Hypothalamus (tissue), 51 donors: ENCODE results near the gene NUDCD3.

Source experiments
- DNase-seq, 51 donors: peaks; one replicate each; lab custom pipeline; 2025; lab: John Stamatoyannopoulos, UW

NUDCD3 gene

DNA sequence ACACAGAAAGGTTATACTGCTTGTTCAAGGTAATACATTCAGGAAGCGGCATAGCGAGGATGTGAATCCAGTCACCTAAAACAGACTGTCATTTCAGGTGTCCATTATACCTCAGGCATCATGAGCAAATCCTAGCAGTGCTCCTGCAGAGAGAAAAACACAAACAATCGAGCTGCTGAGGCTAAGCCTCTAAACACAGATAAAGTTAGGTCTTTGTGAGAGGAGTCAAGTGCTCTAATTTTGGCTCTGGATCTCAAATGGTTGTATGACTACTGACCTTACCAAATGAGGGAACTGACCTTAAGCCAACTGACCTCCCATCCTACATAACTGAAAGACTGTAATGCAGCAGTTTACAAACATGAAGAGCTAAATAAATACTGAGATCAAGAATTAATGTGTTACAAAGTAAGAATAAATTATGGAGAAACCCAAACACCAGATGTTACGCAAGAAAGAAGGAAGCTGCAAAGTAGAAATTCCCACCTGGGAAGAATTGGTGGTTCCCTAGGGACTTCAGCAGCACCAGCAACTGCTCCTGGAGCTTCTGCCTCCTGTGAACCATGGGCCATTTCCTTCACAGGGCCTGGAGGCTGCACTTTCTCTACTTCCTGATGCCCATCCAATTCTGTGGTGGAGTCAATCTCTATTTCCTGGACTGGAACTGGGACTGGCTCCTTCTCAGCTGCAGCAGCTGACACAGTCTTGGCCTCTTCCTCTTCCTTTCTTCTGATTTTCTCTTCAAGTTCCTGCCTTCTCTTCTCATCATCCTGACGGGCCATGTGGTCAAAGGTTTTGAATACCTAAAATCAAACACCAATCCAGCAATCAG, 5.8 kb downstream of the NUDCD3 start:
- DNase-seq: no peak

DNA sequence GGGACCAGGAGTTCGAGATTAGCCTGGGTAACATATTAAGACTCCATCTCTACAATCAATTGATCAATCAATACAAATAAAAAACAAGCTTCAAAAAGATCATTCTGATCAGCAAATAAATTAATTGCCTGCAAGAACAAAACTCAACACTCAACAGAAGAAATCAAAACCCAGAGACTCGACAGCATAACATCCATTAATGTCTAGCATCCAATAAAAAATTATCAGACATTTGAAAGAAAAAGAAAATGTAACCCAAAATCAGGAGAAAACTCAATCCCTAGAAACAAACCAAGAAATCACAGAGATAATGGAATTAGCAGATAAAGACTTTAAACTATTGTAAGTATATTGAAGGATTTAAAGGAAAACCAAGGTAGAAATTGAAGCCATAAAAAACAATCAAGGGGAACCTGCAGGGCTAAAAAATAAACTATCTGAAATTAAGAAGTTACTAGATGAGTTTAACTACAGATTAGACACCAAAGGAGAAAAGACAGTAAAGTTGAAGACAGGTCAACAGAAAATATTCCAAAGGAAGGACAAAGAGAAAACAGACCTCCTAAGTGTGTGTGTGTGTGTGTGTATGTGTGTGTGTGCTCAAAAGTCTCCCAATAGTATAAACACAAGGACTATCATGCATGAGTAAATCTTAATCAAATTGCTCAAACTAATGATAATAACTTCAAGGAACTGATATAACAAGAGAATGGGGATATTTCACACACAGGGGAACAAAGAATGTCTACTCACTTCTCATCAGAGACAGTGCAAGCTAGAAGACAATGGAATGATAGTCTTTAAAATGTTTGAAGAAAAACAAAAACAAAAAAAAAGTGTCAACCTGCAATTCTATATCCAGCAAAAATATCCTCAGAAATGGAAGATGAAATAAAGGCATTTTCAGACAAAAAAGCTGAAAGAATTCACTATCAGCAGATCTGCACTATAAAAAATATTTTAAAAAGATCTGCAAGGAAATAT, 7.7 kb downstream of the NUDCD3 start:
- DNase-seq: no peak

DNA sequence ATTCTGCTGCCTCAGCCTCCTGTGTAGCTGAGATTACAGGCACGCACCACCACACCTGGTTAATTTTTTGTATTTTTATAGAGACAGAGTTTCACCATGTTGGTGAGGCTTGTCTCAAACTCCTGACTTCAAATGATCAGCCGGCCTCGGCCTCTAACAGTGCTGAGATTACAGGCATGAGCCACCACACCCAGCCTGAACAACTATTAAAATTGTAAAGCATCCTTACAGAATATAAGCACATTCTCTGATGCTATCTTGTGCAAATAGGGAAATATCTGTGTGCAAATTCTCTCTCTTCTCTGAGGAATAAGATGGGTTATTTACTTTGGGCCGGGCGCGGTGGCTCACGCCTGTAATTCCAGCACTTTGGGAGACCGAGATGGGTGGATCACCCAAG, 12.5 kb downstream of the NUDCD3 start:
- no peak for DNase-seq

DNA sequence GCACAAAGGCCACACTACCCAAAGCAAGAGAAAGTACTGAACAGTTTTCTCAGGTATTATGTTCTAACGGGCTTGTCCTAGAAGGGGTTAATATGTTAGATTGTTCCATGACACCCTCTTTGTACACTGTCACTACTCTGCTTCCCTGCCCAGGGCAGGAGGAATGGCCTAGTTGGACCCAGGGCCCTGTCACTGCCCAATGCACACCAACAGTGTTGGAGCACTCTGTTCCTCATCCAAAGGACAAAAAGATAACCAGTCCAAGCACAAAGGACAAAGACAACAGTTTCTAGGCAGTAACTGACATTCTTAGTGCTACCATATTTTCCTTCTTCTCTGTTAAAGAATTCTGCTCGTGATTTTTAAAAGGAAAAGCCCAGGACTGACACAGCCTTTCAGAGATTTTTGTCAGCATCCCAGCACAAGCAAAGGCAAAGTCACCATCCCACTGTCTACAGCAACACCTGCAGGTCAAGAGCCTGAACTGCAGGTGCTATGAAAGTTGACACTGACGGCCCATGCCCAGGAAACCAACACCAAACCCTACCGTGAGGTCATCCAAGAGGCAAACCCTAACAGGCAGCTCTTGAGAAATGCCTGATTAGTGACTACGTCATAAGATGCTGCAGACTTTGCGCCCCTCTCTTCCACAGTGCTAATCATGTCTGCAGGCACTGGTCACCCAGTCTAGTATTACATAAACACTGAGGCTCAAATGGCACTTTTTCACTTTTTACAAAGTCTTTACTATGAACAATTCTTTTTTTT, 13.2 kb downstream of the NUDCD3 start:
- peak in 40 of 51 donors; percentile 6 to 79 (median 32) for DNase-seq

DNA sequence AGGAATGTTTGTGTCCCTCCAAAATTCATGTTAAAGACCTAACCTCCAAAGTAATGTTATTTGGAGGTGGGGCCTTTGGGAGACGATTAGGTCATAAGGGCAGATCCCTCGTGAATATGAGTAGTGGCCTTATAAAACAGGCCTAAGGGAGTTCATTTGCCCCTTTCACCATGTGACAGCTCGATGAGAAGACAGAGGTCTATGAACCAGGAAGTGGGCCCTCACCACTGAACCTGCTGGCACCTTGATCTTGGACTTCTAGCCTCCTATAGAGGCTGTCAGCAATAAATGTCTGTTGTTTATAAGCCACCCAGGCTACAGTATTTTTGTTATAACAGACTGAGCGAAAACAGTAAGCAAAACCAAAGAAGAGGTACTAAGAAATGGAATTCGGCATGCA, 14.1 kb downstream of the NUDCD3 start:
- DNase-seq: no peak

DNA sequence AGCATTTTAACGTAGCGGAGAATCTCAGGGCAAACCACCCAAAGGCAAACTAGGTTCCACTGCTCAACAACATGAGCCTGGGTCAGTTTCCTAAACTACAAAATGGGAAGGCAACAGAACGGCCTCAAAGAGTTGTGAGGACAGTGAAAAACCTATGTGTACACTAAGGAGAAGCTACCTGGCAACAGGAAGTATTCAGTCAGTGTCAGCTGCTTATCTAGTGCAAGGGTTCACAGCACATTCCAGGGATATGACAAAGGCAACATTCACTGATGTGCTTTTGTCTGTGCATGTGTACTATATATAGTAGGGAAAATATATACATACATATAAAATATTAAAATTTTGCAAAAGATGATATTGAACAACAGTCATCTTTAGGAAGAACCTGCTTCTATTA, 17.2 kb downstream of the NUDCD3 start:
- no peak for DNase-seq

DNA sequence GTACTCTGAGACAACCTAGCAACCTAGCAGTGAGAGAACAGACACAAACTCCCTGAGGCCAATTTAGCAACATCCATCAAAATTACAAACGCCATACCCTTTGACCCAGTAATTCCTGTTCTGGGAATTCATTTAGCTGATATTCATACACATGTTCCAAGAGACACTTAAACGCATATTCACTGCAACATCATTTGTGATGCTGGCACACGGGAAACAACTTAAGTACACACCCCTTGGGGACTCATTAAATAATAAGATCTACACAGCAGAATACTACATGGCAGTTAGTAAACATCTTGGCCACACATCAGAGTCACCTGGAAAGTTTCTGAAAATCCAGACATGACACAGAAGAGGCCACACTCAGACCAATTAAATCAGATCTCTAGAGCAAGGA, 17.6 kb downstream of the NUDCD3 start:
- DNase-seq: no peak

DNA sequence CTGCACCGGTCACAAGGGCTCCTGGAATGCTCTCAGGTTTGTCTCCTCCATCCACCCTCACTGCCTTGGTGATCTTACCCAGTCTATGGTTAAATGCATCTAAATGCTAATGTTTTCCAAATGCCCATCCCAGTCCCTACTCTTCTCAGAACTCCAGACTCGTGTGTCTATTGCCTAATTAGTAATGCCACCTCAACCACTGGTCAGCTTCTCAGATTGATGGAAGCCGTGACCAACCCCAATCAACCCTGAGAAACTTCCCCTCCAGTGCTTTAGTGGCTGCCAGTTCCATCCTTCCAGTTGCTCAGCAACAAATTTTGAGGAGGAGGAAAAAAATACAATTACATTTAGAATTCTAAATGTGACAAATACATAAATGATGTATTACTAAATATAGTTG, 18.6 kb downstream of the NUDCD3 start:
- DNase-seq: peak in 1 of 51 donors; percentile 4

DNA sequence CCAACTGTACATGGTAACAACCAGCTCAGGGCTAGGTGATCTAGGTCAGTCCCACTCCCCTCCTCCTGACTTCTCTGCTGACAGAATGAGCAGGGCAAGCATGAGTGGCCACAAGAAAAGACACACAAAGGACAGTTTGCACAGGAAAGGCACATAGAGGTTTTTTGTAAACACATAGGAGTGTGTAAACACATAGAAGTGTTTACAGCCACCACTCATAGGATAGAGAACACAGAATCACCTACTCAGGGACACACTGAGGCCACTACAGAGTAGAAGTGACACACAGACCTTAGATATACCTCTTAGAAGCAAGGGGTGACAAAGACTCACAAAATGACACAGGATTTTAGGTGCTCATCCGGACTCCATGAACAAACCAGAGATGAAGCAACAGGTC, 19.0 kb downstream of the NUDCD3 start:
- DNase-seq: no peak

DNA sequence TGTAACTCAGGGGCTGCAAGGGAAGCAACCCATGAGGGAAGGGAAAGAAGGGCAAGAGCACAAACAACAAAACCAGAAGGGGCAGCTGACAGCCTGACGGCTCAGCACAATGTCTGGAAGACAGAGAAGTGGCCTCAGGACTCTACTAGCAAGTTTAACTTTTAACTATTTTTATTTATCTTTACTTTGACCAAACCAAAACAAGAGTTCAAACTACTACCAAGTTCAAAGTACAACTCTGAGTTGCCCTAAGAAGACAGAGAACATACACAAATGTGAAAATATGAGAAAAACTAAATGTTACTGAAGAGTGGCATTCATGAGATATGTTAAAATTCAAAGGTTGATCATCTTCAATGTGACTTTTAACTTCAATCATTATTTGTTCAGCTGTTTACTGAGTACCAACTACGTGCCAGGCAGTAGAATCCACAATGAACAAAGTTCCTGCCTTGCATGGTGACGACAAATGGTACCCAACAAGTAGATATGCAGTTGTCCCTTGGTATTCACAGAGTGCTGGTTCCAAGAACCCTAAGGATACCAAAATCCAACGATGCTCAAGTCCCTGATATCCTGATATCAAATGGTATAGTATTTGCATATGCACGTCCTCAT, 19.7 kb downstream of the NUDCD3 start:
- DNase-seq: no peak

DNA sequence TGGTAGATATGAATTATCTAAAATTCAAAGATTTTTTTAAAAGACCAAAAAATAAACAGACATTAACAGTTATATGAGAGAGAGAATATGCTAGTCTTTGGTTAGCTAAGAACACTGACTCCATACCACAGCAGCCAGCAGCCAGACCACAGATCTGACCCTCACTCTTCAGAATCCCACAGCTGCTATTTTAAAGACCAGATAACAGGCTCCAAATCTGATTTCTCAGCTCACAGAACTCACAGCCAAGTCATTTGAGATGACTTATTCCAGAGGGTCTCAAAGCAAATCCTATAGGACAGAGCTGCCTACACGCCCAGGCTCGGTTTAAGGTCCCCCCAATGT, 20.4 kb downstream of the NUDCD3 start:
- DNase-seq: no peak

DNA sequence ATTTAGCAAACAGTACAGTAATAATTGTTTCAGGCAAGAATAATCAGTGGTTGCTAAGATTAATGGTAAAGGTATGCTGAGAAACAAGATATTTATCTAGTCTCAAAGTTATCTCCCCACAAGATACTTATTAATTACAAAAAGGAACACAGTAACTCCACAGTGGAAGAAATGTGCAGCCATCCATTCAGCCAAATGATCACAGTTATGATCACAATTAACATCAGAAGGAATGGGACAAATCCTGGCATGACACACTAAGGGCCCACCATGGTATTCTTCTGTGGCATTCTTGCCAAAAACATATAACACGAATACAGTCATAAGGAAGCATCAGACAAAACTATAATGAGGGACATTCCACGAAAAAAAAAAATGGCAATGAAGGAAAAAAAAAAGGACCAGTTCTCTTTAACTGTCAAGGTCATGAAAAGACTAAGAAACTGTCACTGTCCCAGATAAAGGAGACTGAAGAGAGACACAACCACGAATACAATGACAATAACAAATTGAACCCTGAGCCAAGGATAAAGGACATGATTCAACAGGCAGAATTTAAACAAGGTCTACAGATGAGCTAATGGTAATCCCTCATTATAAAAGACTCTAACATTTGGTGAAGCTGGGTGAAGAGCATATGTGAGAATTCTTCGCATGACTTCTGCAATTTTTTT, 20.9 kb downstream of the NUDCD3 start:
- no peak for DNase-seq

DNA sequence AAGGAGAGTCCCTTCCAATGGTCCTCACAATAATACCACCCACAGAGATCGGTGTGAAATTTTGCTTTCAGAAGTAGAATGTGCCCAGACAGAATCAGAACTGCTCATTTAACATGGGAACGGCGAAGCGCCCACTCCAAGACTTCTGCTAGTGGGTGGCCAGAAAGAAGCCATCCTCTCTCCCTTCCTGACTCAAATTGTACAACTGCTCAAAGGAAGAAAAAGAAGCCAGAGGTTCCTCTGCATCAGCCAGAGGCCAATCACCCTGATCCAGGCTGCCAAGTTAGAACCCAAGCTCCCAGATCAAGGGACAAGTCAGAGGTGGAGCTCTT, 23.3 kb downstream of the NUDCD3 start:
- DNase-seq: no peak

DNA sequence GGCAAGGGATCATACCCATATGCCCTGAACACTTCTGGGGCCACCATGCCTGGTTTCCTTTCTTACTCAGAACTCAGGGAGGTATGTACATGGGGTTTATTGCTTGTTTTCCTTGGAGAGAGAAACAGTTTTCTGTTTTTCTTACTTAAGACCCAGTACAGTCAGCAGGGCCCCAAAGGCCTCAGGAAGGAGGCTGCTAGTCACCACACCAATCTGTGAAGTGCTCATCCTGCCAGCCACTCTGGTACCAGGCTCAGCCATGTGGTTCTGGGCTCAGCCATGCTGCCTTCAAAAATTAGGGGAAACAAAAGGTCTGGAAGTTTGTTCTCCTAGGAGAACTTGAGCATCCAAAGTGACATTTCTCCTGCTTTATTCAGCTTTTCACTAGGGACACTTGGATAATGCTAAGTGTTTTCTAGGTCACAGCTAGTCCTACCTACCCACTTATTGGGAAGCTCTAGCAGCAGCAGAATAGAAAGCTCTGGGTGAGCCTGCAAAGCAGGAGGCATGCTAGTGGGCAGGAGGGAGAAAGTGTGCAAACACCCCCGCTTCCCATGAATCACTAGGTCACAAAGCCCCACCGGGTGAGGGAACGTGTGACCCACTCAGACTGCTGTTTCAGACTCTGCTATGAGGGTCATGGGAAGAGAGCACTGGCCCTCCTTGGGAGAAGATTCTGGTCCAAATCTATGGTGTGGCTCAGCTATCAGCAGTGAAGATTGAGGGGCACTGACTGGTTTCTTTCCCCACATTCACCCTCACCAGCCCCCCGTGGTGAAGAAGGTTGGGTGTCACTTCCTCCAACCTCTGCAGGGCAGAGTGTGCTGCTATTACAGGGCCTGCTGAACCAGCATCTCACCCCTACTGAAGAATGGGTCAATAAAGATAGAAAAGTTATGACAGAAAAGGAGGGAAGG, 23.9 kb downstream of the NUDCD3 start:
- peak in 2 of 51 donors; percentile 30 for DNase-seq

DNA sequence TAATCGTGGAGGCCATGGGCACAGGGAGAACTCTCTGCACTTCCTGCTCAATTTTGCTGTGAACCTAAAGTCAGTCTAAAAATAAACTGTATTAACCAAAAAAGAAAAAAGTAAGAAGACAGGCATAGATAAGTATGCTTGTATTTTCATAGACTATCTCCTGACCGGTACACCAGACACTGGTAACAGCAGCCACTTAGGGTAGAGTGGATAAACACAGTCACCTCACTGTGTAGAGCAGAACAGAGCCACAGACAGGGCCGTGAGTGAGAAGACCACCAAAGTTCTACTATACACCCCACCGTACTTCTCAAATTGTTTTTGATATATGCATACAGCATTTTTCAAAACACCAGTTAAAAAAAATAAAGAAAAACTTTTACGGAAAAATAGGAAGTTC, 25.0 kb downstream of the NUDCD3 start:
- DNase-seq: no peak

DNA sequence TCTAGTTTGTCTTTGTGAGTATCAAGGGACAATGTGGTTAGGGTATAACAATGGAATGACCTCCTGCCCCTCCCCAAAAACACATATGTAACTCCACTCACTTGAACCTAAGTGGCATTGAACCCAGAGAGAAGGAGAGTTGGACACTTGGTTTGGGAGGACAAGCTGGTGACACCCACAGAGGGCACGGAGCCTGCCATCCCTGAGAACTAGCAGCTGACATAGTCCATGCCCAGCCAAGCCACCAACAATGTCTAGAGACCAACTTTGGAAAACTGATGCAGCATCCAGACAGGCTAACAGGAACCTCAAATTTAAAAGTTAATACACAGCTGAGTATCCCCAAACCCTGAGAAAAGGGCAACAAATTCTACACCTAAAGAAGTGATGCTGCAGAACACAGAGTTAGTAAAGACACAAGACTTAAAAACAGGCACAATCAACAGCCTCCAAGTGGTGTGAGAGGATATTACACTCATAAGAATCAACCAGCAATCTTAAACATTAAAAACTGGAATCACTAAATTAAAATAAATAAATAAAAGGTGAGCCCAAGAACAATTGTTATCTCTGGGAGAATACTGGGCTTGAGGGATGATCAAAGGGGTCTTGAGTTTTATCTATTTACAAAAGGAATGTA, 27.2 kb downstream of the NUDCD3 start:
- no peak for DNase-seq

DNA sequence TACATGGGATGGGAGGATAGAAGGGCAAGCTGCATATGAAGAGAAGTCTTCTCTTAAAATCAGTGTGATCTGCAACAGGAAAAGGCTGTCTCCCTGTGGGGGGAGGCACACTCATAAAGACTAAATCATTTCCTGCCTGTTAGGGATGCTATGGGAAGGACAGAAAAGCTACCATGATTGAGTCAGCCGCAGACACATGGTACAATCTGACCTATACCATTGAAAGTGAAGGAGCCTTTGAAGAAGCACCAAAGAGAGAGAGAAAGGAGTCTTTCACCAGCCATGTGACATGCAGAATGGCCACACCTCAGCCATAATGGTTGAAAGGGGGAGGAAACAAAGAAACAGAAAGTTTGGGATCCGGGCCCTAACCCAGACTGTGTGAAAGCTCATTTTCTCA, 29.1 kb downstream of the NUDCD3 start:
- no peak for DNase-seq

DNA sequence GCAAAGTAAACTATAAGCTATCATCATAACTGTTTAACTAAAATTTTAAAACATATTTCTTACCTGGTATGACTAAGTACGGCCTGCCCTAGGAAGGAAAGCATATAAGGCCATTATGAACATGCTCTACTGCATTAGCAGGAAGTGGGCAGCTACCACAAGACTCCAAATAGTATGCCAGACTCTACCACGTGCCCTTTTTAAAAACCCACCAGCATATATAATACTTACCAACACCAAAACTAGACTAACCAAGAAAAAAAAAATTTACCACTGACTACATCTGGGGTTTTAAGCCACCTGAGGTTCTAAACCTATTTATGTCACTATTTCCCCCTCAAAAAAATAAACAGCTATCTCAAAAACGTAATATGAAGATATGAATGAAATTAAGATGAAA, 30.1 kb downstream of the NUDCD3 start:
- DNase-seq: no peak

DNA sequence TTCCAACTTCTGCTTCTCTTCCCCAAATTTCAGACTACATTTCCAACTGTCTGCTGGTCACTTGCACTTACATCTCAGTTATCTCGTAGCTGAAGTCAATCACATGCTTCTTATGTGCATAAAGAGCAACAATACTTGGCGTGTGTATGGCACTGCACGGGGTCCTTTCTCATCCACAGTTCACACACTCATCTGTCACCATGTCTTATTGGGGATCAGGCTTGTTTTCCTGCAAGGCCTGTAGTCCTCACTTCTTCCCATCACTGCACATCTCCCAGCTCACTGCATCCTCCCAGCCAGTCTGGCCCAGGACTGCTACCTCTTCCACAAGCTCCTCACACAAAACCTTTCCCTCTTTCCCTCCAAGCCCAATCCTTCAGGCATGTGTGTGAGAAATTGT, 35.3 kb downstream of the NUDCD3 start:
- DNase-seq: no peak
